NCI-H2081 (cell line): ENCODE results near the gene DCAF10.
"Not testable (repeated sequence)": the region's sequence is repeated elsewhere in the genome, so short reads cannot be mapped to it uniquely, and the experiment has no call there.

ENCODE experiments used
- DNase-seq, 2 experiments: peaks; one replicate each; lab custom pipeline; 2025; lab: John Stamatoyannopoulos, UW

Gene DCAF10

DNA sequence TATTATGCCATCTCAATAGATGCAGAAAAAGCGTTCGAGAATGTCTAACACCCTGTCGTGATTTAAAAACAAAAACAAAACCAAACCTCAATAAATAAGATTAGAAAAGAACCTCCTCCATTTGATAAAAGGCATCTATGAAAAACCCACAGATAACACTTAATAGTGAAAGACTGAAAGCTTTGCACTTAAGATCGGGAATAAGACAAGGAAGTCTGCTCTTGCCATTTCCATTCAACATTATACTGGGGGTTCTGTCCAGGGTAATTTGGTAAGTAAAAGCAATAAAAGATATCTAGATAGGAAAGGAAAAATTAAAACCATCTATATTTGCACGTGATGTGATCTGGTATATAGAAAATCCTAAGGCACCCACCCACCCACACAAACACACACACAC, 8.5 kb upstream of the DCAF10 start:
- DNase-seq: no peak

DNA sequence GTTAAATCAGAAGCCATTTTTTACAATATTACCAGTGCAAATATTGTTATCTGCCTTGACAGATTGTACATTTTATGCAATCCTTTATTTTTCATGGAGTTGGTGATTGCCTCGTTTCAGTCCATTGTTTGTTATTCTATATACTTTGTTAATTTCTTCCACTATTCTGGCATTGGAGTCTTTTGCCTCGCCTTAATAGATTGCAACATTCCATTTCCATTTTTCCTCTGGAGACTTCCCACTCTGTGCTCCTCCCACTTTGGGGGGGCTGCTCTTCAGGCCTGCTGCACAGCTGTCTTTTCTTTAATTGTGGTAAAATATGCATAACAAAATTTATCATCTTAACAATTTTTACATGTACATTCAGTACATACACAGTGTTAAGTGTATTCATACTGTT, 4.4 kb upstream of the DCAF10 start:
- no peak for DNase-seq

DNA sequence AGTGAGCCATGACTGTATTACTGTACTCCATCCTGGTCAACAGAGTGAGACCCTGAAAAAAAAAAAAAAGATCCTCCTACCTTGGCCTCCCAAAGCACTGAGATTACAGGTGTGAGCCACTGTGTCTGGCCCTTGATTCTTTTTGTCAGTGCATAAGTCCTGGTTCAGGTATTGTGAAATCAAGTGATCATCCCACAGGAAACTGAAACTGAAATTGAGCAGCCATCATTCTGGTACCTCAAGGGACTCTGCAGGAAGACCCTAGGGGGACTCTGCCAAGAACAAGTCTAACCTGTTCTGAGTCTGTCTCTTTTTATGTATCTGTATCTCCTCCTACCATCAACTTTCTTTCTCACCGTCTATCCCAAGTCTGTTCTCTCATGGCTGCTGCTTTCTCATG, 1.9 kb upstream of the DCAF10 start:
- DNase-seq: no peak

DNA sequence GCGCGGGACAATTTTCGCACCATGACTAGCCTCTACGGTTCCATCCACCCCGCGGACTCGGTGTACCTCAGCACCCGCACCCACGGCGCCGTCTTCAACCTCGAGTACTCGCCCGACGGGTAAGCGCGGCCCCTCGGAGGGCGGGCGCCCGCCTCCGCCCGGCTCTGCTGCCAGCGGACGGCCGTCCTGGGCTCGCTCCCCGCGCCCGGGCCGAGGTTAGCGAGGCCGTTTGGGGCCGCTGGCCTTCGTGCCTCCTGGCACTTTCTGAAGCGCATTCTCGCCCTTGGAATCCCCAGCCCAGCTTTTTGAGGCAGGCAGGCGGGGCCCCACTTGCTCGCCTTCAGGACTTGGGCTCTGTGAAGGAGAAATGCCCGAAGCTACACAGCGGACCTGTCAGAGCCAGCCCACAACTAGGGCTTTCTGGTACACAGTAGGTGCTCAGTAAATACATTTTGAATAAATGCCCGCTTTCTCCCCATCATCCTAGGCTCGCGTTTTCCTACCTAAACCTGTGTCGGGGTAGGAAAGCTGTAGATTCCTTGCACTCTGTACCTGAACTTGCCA, 772 bp downstream of the DCAF10 start:
- DNase-seq: peak in 1 of 2 experiments; percentile 33

DNA sequence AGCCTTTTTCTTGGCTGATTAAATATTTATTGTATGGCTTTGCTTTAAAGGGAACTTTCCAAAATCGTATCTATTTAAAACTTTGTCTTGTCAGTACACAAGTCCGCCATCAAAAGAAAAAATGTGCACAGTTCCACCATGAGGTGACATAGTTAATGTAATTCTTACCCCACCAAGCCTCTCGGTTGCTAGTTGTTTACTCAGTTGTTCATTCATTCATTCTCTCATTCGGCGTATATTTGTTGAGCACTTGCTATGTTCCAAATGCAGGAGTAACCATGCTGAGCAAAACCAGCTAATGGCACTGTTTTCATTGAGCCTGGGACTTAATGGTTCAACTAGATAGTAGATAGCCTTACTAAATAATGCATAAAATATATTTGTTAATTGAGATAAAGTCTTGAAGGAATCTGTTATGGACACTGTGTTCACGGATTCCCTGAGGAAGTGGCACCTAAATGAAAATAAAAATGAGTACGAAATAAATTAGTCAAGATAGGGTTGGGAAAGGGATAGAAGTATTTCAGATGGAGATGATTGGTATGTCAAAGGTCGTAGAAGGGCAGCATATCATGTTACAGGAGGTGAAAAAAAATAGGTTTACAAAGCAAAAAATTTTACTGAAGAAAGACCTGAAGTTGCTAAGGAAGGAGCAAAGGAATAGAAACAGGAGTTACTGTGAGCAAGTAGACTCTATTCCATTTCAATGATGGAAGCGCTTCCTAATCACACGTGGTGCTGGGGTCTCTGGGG, 1.5 kb downstream of the DCAF10 start:
- no peak for DNase-seq

DNA sequence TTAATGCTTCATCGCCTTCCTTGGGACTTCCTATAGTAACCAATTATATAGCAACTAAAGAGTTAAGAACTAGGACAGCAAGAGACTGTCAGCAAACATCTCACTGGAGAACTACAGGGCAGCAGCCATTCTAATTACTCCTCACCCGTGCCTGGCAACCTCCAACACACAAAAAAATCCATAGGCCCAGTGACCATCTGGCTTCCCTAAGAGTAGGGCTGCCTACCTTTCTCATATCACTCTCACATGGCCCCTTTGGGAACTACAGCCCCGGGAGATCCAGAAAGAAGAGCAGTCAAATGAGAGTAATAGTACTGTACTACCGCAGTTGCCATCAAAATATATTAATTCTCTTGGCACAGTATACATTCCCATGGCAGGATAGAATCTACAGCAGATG, 5.7 kb downstream of the DCAF10 start:
- no peak for DNase-seq

DNA sequence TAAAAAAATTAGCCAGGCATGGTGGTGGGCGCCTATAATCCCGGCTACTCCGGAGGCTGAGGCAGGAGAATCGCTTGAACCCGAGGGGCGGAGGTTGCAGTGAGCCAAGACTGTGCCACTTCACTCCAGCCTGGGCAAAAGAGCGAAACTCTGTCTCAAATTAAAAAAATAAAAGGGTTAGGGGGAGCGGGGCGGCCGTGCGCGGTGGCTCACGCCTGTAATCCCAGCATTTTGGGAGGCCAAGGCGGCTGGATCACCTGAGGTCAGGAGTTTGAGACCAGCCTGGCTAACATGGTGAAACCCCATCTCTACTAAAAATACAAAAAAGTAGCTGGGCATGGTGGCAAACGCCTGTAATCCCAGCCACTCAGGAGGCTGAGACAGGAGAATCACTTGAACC, 9.1 kb downstream of the DCAF10 start:
- DNase-seq: not testable (repeated sequence)

DNA sequence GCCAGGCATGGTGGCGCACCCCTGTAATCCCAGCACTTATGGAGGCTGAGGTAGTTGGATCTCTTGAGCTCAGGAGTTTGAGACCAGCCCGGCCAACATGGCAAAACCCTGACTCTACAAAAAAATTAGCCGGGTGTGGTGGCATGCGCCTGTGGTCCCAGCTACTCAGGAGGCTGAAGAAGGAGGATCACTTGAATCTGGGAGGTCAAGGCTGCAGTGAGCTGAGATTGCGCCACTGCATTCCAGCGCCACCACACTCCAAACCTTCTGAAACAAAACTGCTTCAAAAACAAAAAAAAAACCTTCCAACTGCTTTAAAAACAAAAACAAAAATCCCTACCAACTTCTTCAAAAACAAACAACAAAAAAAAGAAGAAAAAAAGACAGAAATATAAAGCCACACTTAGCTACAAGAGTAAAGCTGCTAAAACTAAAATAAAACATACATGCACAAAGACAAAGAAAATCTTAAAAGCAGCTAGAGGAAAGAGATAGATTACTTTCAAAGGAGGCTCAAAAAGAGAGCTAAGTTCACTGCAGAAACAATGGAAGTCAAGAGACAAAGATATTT, 11.4 kb downstream of the DCAF10 start:
- DNase-seq: no peak

DNA sequence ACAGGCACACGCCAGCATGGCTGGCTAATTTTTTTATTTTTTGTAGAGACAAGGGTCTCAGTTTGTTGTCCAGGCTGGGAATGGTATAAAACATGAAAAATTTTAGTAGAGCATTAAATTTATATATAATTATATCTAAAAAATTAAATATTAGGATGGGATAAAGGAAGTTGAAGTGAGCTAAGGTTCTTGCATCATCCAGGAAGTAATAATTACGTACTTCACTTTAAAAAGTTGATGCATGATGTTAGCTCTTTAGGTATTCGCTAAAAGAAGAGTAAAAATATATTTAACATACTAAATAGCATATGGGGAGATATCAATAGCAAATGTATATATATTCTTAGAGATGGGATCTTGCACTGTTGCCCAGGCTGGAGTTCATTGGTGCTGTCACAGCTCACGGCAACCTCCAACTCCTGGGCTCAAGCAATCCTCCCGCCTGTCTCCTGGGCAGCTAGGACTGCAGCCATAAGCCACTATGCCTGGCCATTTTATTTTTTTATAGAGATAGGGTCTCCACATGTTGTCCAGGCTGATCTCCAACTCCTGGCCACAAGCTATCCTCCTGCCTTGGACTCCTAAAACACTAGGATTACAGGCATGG, 12.3 kb downstream of the DCAF10 start:
- DNase-seq: no peak

DNA sequence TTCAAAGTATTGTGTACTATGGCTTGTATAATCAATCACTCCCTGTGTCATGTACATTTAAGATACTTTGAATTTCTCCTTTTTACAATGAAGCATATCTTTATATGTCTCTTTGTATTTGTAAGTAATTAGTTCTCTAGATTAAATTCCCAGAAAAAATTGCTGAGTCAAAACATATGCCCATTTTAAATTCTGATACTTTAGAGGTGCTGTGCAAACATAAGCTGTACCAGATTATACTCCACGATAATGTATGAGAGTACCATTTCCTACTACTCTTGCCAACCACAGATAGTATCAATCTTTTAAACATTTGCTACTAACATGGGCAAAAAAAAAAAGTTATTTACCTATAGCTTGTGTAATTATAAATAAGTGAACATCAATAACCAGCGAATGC, 18.3 kb downstream of the DCAF10 start:
- no peak for DNase-seq

DNA sequence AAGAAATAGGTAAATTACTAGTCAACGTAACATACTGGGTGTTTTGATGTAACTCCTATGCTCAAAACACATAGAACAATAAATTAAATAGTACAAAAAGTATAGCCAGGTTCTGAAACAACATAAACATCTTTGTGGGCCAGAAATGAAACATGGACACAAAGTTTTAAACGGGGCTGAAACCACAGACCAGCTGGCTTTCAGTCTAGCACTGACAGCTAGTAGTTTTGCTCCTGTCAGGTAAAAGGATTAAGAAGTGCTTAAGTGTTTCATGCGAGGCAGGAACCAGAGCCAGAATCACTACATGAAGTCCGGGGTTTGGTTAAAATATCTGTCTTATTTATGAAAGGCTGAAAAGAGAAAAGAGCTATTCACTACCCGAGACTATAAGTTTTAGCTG, 19.5 kb downstream of the DCAF10 start:
- no peak for DNase-seq

DNA sequence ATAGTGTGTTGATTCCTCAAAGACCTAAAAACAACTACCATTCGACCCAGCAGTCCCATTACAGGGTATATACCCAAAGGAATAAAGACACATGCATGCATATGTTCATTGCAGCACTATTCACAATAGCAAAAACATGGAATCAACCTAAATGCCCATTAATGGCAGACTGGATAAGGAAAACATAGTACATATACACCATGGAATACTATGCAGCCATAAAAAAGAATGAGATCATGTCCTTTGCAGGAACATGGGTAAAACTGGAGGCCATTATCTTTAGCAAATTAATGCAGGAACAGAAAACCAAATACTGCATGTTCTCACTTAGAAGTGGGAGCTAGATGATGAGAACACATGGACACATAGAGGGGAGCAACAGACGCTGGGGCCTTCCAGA, 24.6 kb downstream of the DCAF10 start:
- DNase-seq: not testable (repeated sequence)

DNA sequence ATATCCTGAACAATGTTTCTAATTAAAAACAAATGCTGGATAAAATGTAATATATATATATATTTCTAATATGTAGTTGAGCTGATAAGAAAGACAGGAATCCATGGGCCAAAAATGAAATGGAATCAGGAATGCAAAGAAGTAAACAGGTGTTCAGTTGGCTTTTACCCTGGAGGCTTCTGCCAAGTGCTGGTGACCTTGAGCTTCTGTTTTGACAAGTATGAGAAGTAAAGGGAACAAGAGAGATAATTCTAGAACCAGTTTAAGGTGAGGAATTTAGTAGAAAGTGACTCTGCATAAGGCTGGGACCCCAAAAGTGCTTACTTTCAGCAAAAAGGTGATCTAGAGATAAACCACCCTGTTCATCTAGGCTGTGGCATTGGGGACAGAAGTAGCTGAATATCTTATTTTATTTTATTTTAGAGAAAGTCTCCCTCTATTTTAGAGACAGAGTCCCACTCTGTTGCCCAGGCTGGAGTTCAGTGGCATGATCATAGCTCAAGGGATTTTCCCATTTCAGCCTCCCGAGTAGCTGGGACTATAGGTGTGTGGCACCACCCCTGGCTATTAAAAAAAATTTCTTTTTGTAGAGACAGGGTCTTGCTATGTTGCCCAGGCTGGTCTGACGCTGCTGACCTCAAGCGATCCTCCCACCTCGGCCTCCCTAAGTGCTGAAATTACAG, 27.0 kb downstream of the DCAF10 start:
- no peak for DNase-seq

DNA sequence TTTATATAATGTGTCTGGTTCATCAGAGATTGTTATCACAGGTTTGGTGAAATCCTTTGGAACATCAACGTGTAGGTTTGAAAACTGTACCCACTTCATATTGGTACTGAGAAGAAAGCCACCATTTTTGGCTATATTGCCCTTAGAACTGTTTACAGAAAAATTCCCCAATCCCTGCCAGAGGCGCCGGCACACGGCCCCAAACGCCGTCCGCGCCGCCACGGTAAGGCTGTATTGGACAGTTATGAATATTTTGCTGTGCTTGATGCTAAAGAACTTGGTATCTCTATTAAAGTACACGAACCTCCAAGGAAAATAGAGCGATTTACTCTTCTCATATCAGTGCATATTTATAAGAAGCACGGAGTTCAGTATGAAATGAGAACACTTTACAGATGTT, 35.2 kb downstream of the DCAF10 start:
- no peak for DNase-seq

DNA sequence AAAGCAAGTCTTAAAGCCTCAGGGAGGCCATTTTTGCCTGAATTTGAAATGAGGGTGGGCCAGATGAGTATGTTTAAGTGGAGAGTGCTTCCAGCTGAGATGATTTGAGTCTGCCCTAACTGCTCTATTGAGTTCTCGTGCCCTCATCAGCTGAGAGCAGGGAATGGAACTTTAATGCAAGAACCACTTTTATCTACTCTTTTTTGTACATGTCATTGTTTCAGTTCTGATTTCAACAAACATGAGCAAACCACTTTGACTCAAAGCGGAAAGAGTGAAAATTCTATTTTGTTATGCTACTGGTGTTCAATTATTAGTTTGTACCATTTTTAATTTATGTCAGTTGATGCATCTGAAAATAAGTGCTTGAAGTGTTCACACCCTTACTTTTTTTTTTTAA, 35.8 kb downstream of the DCAF10 start:
- no peak for DNase-seq

DNA sequence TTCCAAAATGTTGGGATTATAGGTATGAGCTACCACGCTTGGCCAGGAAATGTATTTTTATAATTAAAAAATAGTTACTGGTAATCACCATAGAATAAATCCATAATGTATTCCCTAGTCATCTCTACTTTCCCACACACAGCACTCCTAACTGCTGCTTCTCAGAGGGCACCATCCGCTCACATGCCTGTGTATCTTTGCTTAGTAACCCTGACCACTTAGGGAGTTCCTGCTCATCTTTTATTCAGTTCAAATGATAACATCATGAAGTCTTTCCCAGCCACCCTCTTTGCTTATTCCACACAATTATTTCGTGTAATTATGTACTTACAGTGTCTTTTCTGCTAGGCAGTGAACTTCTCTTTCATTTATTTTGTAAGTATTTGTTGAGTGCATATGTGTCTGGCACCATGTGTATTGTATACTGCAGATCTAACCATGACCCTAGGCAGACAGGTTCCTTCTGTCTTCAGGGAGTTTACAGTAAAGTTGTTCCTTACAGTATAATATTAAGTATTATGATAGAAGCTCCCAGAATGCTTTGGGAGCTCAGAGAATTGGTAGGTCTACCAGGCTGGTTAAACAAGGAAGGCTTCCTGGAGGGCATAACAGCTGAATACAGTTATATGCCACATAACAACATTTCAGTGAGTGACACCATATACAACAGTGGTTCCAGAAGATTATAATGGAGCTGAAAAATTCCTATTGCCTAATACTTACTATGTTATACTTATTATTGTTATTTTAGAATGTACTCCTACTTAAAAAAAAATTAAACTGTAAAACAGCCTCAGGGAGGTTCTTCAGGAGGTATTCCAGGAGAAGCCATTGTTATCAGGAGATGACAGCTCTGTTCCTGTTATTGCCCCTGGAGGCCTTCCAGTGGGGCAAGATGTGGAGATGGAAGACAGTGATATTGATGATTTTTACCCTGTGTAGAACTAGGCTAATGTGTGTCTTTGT, 39.2 kb downstream of the DCAF10 start:
- DNase-seq: no peak

DNA sequence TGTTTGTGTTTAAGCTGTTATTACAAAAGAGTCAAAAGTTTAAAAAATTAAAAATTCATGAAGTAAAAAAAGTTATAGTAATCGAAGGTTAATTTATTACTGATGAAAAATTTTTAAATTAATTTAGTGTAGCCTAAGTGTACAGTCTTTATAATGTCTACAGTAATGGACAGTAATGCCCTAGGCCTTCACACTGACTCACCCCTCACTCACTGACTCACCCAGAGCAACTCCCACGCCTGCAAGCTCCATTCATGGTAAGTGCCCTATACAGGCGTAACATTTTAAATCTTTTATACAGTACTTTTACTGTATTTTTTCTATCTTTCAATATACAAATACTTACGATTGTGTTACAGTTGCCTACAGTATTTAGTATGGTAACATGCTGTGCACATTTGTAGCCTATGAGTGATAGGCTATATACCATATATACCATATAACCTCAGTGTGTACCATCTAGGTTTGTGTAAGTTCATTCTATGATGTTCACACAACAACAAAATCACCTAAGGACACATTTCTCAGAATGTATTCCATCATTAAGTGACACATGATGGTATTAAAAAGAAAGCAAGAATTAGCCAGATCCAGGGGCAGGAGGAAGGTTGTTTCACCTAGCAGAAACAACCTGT, 40.1 kb downstream of the DCAF10 start:
- DNase-seq: no peak

DNA sequence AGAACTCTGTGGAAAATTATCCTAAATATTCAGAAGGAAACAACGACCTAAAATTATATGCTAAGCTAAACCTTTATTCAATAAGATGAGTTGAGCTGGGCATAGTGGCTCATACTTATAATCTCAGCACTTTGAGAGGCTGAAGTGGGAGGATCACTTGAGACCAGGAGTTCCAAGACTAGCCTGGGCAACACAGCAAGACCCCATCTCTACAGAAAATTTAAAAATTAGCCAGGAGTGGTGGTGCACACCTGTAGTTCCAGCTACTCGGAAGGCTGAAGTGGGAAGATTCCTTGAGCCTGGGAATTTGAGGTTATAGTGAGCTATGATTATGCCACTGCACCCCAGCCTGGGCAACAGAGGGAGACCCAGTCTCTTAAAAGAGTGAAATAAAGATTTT, 51.6 kb downstream of the DCAF10 start:
- DNase-seq: no peak

DNA sequence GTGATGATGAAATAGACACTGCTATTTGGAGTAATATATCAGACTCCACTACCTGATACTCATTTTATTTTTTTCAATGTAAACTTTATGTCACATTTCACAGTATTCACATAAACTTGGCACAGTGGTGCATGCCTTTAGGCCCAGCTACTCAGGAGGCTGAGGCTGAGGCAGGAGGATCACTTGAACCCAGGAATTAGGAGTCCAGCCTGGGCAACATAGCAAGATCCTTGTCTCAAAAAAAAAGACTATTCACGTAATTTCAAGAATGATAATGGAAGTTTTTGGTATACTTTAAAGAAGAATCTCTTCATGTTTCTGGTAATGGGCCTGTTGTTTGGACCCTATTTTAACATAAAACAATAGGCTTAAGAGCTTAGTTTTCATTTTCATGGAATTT, 56.0 kb downstream of the DCAF10 start:
- DNase-seq: no peak

DNA sequence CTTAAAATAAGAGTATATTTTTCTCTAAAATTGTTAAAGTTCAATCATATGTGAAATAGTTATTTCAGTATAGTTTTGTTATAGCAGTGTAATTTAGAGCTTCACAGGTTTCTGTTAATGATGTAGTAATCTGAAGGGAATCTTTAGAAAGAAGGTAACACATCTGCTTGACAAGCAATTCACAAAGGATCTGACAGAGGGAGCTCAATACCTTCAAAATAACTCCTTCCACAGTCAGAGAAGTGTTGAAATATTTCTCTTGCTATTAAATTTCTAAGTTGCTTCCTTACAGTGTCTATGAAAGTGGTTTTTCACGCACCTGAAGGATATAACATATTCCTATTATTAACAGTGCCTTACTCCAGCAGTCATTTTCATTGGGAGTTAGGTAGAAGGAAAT, 58.4 kb downstream of the DCAF10 start:
- no peak for DNase-seq

DNA sequence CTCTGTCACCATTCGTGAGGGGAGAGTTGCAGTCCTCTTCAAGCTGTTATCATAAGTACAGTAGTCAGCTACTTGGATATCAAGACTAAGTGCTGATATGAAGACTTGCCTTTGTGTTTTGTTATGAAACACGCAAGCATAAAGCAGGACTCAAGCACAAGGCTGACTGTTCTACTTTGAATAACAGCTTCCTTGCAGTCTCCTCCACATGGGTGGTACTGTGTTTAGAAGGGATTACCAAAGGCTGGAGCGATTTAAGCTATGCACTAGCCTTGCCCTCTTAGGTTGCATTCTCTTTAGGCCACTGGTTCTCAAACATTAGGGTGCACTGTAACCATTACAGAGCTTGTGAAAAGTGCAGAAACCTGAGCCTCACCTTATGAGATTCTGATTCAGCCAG, 61.9 kb downstream of the DCAF10 start:
- no peak for DNase-seq
